WERI-Rb-1 (cell line): ENCODE data around the gene KCNIP3.

ENCODE experiments used
- DNase-seq: peaks from one replicate; pipeline ENCODE4 v3.0.0-alpha.2; 2020
- H3K27ac ChIP-seq: fragments of 250-450 bp; sonication (Bioruptor Pico); 2 replicates; pipeline ENCODE4 v1.5.1; 2020; ENCODE audit warnings: mild to moderate bottlenecking, moderate library complexity
- H3K27me3 ChIP-seq: fragments of 250-450 bp; sonication (Bioruptor Pico); 2 replicates; pipeline ENCODE4 v1.5.1; 2021; ENCODE audit warnings: mild to moderate bottlenecking, low read depth, moderate library complexity; ENCODE audit not compliant: insufficient read depth, severe bottlenecking
- H3K36me3 ChIP-seq: fragments of 250-450 bp; sonication (Bioruptor Pico); 2 replicates; pipeline ENCODE4 v1.5.1; 2020; ENCODE audit warnings: mild to moderate bottlenecking, moderate library complexity
- H3K4me3 ChIP-seq: 2 replicates; pipeline ENCODE4 v1.5.1; 2011; ENCODE audit warnings: low read depth, mild to moderate bottlenecking, control low read depth, low read length
- H3K9me3 ChIP-seq: fragments of 250-450 bp; sonication (Bioruptor Pico); 2 replicates; pipeline ENCODE4 v1.5.1; 2021; ENCODE audit warnings: mild to moderate bottlenecking, moderate library complexity; ENCODE audit not compliant: severe bottlenecking
- CTCF ChIP-seq: IDR thresholded peaks from 2 replicates; pipeline ENCODE4 v1.5.1; 2011; ENCODE audit warnings: low read depth, mild to moderate bottlenecking, control low read depth, inconsistent platforms, low read length

The KCNIP3 gene

GRCh38 chr2:95305380-95306061, 8.4 kb downstream of the KCNIP3 start:
- H3K4me3 ChIP-seq = no peak overlapping the region
- no peak for DNase-seq
- no peak for TF ChIP-seq CTCF
- no peaks in the 10 kb centered on the region for H3K9me3 ChIP-seq
- H3K27me3 ChIP-seq = no peaks in the 10 kb centered on the region
- H3K36me3 ChIP-seq = no peaks in the 10 kb centered on the region
- H3K27ac ChIP-seq = no peak overlapping the region

- DNase-seq = no peak
- H3K27me3 ChIP-seq = no peaks in the 10 kb centered on the region
- H3K4me3 ChIP-seq = no peak overlapping the region
- no peak for TF ChIP-seq CTCF
- H3K36me3 ChIP-seq = no peaks in the 10 kb centered on the region
- H3K27ac ChIP-seq = no peak overlapping the region
- H3K9me3 ChIP-seq = no peaks in the 10 kb centered on the region
Measured at GRCh38 chr2:95306336-95306895, 9.3 kb downstream of the KCNIP3 start.

- Histone ChIP-seq H3K27ac (no peak overlapping the region), H3K27me3 (no peaks in the 10 kb centered on the region), H3K9me3 (no peaks in the 10 kb centered on the region), H3K4me3 (no peak overlapping the region), H3K36me3 (no peaks in the 10 kb centered on the region)
- no peak for DNase-seq
- TF ChIP-seq CTCF = no peak
Measured at GRCh38 chr2:95307036-95307435, 9.9 kb downstream of the KCNIP3 start.

- Histone ChIP-seq H3K9me3 (no peaks in the 10 kb centered on the region), H3K27me3 (no peaks in the 10 kb centered on the region), H3K27ac (no peak overlapping the region), H3K36me3 (no peaks in the 10 kb centered on the region), H3K4me3 (no peak overlapping the region)
- no peak for DNase-seq
- TF ChIP-seq CTCF = no peak
Measured at GRCh38 chr2:95307878-95308277, 10.7 kb downstream of the KCNIP3 start.

GRCh38 chr2:95308426-95308990, 11.4 kb downstream of the KCNIP3 start:
- Histone ChIP-seq H3K27me3 (no peaks in the 10 kb centered on the region), H3K36me3 (no peaks in the 10 kb centered on the region), H3K4me3 (no peak overlapping the region), H3K27ac (no peak overlapping the region), H3K9me3 (no peaks in the 10 kb centered on the region)
- DNase-seq = no peak
- TF ChIP-seq CTCF = no peak
